Aorta (tissue), 5 donors: Measurements from ENCODE around the gene UBE2E1. TPM values are rescaled to one million over a fixed set of nuclear protein-coding genes. Genes with fewer than 3 reads are reported as not detected.

Experiments
- ATAC-seq: fragments of 200-7000 bp; cut with Tn5 transposase; one replicate; pipeline ENCODE4 v1.9.1; 2022; ENCODE audit warnings: moderate library complexity; ENCODE audit not compliant: low FRiP score
- DNase-seq, 2 donors: peaks; one replicate each; pipeline ENCODE4 v3.0.0-alpha.2; 2020
- H3K27ac ChIP-seq, 2 donors: one replicate each; pipeline ENCODE4 v1.5.1; 2013; ENCODE audit warnings: low read length in 2 of 2, mild to moderate bottlenecking in 2 of 2, moderate library complexity in 2 of 2, control low read depth in 1 of 2, inconsistent platforms in 1 of 2, low read depth in 1 of 2
- H3K27me3 ChIP-seq, 2 donors: one replicate each; pipeline ENCODE4 v1.6.1; 2013; ENCODE audit warnings: control low read depth in 1 of 2, low read length in 1 of 2, mild to moderate bottlenecking in 1 of 2, moderate library complexity in 1 of 2; ENCODE audit not compliant: insufficient read depth in 2 of 2, control insufficient read depth in 1 of 2
- H3K36me3 ChIP-seq, 2 donors: one replicate each; pipeline ENCODE4 v1.6.1; 2013; ENCODE audit warnings: control low read depth in 1 of 2, low read length in 1 of 2, mild to moderate bottlenecking in 1 of 2; ENCODE audit not compliant: insufficient read depth in 2 of 2, control insufficient read depth in 1 of 2
- H3K4me1 ChIP-seq, 2 donors: one replicate each; pipeline ENCODE4 v1.6.1; 2013; ENCODE audit warnings: low read length in 2 of 2, control low read depth in 1 of 2, mild to moderate bottlenecking in 1 of 2, moderate library complexity in 1 of 2; ENCODE audit not compliant: insufficient read depth in 2 of 2, control insufficient read depth in 1 of 2
- H3K4me3 ChIP-seq, 2 donors: one replicate each; pipeline ENCODE4 v1.5.1; 2013; ENCODE audit warnings: low read length in 2 of 2, control low read depth in 1 of 2, mild to moderate bottlenecking in 1 of 2
- H3K9me3 ChIP-seq: one replicate; pipeline ENCODE4 v1.6.1; 2013; ENCODE audit warnings: mild to moderate bottlenecking, low read length; ENCODE audit not compliant: control insufficient read depth
- WGBS, 2 donors: extraction: QIAGEN DNeasy Blood & Tissue Kit; methylation state at CpG; one replicate each; pipeline ENCODE4 v1.1.7; 2013; 5-methylcytosine and 5-hydroxymethylcytosine counted together
- intact Hi-C, 2 donors: fragments of 100-400 bp; cut with DNase I; formaldehyde crosslinking; loops; one replicate each; pipeline versions ENCODE4 v1.14.2 to v1.15.0; 2022
- polyA plus RNA-seq, 2 donors: library from polyadenylated mRNA; stranded (reverse); fragments of 200-250 nt; gene quantifications; one replicate each; pipeline ENCODE4 v1.2.3, GENCODE V29; 2013
- total RNA-seq, 2 donors: library from RNA; stranded (reverse); fragmentation: NEBNext Ultra II Directional; extraction: Animal tissue kit (Norgen Biotek cat#: 25700); gene quantifications; one replicate each; pipeline ENCODE4 v1.2.1, GENCODE V29; 2021
- donor health status: healthy with polysubstance abuse.
- donor health status: Bipolar disorder and iron deficiency.
- donor health status: DM: no; HTN: no; CAD: no.
- donor health status: DM: no; HTN: no; CAD: no.
- donor health status: DM: yes; HTN: yes; CAD: no.

Gene UBE2E1
- total and polyA plus RNA-seq, 4 donors, result 62.2 to 128 (median 92.0) TPM

- peaks cover 0 to 2% of the 10 kb centered on the region in 2 donors for H3K4me1 ChIP-seq
- no peak for ATAC-seq
These were observed 16.1 kb downstream of the UBE2E1 start for GRCh38 chr3:23821858-23822257.

GRCh38 chr3:23822559-23822958 lies 16.8 kb downstream of the UBE2E1 start:
- Histone ChIP-seq H3K27ac (no peak overlapping the region), H3K36me3 (no peaks in the 10 kb centered on the region), H3K4me1 (peaks cover 0 to 2% of the 10 kb centered on the region in 2 donors), H3K27me3 (no peaks in the 10 kb centered on the region), H3K4me3 (no peak overlapping the region), H3K9me3 (no peaks in the 10 kb centered on the region)
- WGBS, 2 donors, result 83 to 94% methylated on average over 7 of the region's 7 CpGs
- intact Hi-C loops, result no loop called here
- ATAC-seq (no peak), DNase-seq (no peak)

More at GRCh38 chr3:23821858-23822257, 16.1 kb downstream of the UBE2E1 start:
- intact Hi-C loops, result no loop called here
- Histone ChIP-seq H3K9me3 (no peaks in the 10 kb centered on the region), H3K27ac (no peak overlapping the region), H3K27me3 (no peaks in the 10 kb centered on the region), H3K4me3 (no peak overlapping the region), H3K36me3 (no peaks in the 10 kb centered on the region)
- WGBS, 2 donors, result 86 to 88% methylated on average over 1 of the region's 1 CpG
- no peak for DNase-seq

GRCh38 chr3:23823620-23824019 lies 17.9 kb downstream of the UBE2E1 start:
- no peaks in the 10 kb centered on the region for H3K36me3 ChIP-seq
- intact Hi-C loops, result no loop called here
- ATAC-seq (no peak), DNase-seq (no peak)
- H3K4me1 ChIP-seq, result peaks cover 0 to 2% of the 10 kb centered on the region in 2 donors
- H3K4me3 ChIP-seq, result no peak overlapping the region
- no peaks in the 10 kb centered on the region for H3K27me3 ChIP-seq
- no peaks in the 10 kb centered on the region for H3K9me3 ChIP-seq
- no peak overlapping the region for H3K27ac ChIP-seq
- 42 to 44% methylated on average over 3 of the region's 3 CpGs for WGBS, 2 donors

GRCh38 chr3:23824699-23825444 lies 19.1 kb downstream of the UBE2E1 start:
- intact Hi-C loops, result no loop called here
- H3K27ac ChIP-seq, result no peak overlapping the region
- H3K27me3 ChIP-seq, result no peaks in the 10 kb centered on the region
- H3K9me3 ChIP-seq, result no peaks in the 10 kb centered on the region
- WGBS, 2 donors, result 47 to 50% methylated on average over 5 of the region's 5 CpGs
- no peaks in the 10 kb centered on the region for H3K36me3 ChIP-seq
- no peak overlapping the region for H3K4me3 ChIP-seq
- peaks cover 0 to 2% of the 10 kb centered on the region in 2 donors for H3K4me1 ChIP-seq
- DNase-seq, result no peak
- ATAC-seq, result no peak

GRCh38 chr3:23825802-23826201 lies 20.0 kb downstream of the UBE2E1 start:
- Histone ChIP-seq H3K27me3 (no peaks in the 10 kb centered on the region), H3K9me3 (no peaks in the 10 kb centered on the region), H3K4me3 (no peak overlapping the region), H3K27ac (no peak overlapping the region), H3K4me1 (peaks cover 0 to 2% of the 10 kb centered on the region in 2 donors), H3K36me3 (no peaks in the 10 kb centered on the region)
- intact Hi-C loops, result no loop called here
- ATAC-seq, result no peak
- DNase-seq, result no peak
- 98% methylated on average over 4 of the region's 4 CpGs for WGBS, 2 donors

GRCh38 chr3:23826382-23827064 lies 20.8 kb downstream of the UBE2E1 start:
- WGBS, 2 donors, result 23 to 42% methylated on average over 1 of the region's 1 CpG
- H3K4me1 ChIP-seq, result peaks cover 0 to 2% of the 10 kb centered on the region in 2 donors

GRCh38 chr3:23829242-23829934 lies 23.6 kb downstream of the UBE2E1 start:
- Histone ChIP-seq H3K36me3 (no peaks in the 10 kb centered on the region), H3K4me1 (peaks cover 0 to 1% of the 10 kb centered on the region in 2 donors), H3K27ac (no peak overlapping the region), H3K9me3 (no peaks in the 10 kb centered on the region), H3K27me3 (no peaks in the 10 kb centered on the region), H3K4me3 (no peak overlapping the region)
- intact Hi-C loops, result no loop called here
- no peak for DNase-seq
- ATAC-seq, result no peak
- 71 to 76% methylated on average over 5 of the region's 5 CpGs for WGBS, 2 donors

More at GRCh38 chr3:23826382-23827064, 20.8 kb downstream of the UBE2E1 start:
- Histone ChIP-seq H3K9me3 (no peaks in the 10 kb centered on the region), H3K27ac (no peak overlapping the region), H3K4me3 (no peak overlapping the region), H3K27me3 (no peaks in the 10 kb centered on the region), H3K36me3 (no peaks in the 10 kb centered on the region)
- DNase-seq (peak in 1 of 2 donors; percentile 51), ATAC-seq (no peak)
- intact Hi-C loops, result no loop called here

GRCh38 chr3:23830869-23831484 lies 25.2 kb downstream of the UBE2E1 start:
- H3K36me3 ChIP-seq, result no peaks in the 10 kb centered on the region
- H3K4me1 ChIP-seq, result no peaks in the 10 kb centered on the region
- intact Hi-C loops, result no loop called here
- DNase-seq (no peak), ATAC-seq (no peak)
- H3K4me3 ChIP-seq, result no peak overlapping the region
- no peak overlapping the region for H3K27ac ChIP-seq
- no peaks in the 10 kb centered on the region for H3K9me3 ChIP-seq
- 84 to 87% methylated on average over 5 of the region's 5 CpGs for WGBS, 2 donors
- no peaks in the 10 kb centered on the region for H3K27me3 ChIP-seq
